ENCODE results near the gene C16orf74. TPM values are rescaled to one million over a fixed set of nuclear protein-coding genes. Genes with fewer than 3 reads are reported as not detected.

C16orf74 gene
- 10 to 100 TPM; 11.0 to 13.0 (median 11.4) TPM for total RNA-seq

DNA sequence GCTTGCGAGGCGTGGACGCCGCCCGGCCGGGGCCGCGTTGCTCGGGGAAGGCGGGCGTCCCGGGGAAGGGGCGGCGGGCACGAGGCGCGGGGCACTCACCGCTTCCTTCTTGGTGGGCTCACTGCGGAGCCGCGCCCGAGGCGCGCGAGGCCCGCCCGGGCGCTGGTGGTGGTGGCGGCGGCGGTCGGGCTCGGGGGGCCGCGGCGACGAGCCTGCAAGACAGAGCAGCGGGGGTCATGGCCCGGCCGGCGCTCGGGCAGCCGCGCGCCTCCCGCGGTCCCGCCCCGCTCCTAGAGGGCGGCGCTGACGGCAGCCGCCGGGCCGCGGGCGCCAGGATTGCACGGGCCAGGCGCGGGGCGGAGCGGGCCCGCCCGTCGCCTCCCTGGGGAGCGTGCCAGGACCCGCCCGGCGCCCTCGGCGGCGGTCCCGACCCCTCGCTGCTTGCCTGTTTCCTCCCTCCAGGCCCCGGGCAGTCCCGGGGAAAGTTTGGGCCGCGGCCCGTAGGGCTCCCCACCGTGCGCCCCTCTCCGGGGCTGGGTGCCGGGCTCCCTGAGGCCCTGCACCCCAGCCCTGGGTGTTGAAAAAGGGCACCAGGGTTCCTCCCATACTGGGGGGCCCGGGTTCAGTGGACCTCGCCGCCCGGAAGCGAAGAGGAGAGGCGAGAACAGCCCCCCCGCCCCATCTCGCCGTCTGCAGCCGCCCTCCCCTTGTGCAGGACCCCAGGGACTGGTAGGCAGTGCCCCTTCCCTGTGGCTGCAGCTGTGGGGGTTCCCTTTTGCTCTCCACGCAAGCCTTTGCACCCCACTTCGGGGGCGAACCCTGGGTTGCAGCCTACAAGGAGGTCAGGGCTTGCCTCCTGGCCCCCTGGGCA is at the start of gene C16orf74:
Gene C16orf74 (minus strand): TSS at position 270 of the 871 bp plus-strand sequence. CDS start 15,879 bp downstream, outside the sequence.
- Histone ChIP-seq H3K9me3 (no peaks in the 10 kb centered on the region), H3K4me3 (peak within 1 kb of the TSS; percentile 68), H3K36me3 (no peaks in the 10 kb centered on the region), H3K27ac (peak within 1 kb of the TSS; percentile 14), H3K4me1 (peaks cover 59% of the 10 kb centered on the region), H3K27me3 (no peaks in the 10 kb centered on the region)
- no peak for TF ChIP-seq CTCF (IDR thresholded peaks at IDR 0.05)
- TF ChIP-seq POLR2AphosphoS5 (IDR thresholded peaks at IDR 0.05), result no peak
- no peak for TF ChIP-seq POLR2A (IDR thresholded peaks at IDR 0.05)
- no peak for TF ChIP-seq EP300 (IDR thresholded peaks at IDR 0.05)
- WGBS, result 0% methylated on average over 12 of the region's 96 CpGs
- DNase-seq (ENCODE audit: low spot score in 2 of 2), result no peak

GRCh38 chr16:85800321-85800669 is 49.4 kb upstream of the C16orf74 start:
- DNase-seq (ENCODE audit: low spot score in 2 of 2), result no peak
- Histone ChIP-seq H3K27ac (peak overlapping the region; percentile 93), H3K36me3 (peaks cover 52% of the 10 kb centered on the region), H3K4me1 (peaks cover 25% of the 10 kb centered on the region), H3K9me3 (no peaks in the 10 kb centered on the region), H3K4me3 (peak overlapping the region; percentile 100), H3K27me3 (no peaks in the 10 kb centered on the region)
- TF ChIP-seq POLR2A (IDR thresholded peaks at IDR 0.05) (no peak), POLR2AphosphoS5 (IDR thresholded peaks at IDR 0.05) (no peak), CTCF (IDR thresholded peaks at IDR 0.05) (no peak), EP300 (IDR thresholded peaks at IDR 0.05) (no peak)
- 8% methylated on average over 9 of the region's 9 CpGs for WGBS

- Histone ChIP-seq H3K27me3 (no peaks in the 10 kb centered on the region), H3K36me3 (peaks cover 52% of the 10 kb centered on the region), H3K9me3 (no peaks in the 10 kb centered on the region), H3K4me1 (peaks cover 25% of the 10 kb centered on the region), H3K4me3 (peak within 1 kb of the TSS; percentile 100), H3K27ac (peak within 1 kb of the TSS; percentile 93)
- 0% methylated on average over 13 of the region's 87 CpGs for WGBS
- TF ChIP-seq EP300 (IDR thresholded peaks at IDR 0.05), result no peak
- TF ChIP-seq POLR2A (IDR thresholded peaks at IDR 0.05), result peak in 1 of 2 donors; percentile 72
- TF ChIP-seq POLR2AphosphoS5 (IDR thresholded peaks at IDR 0.05), result peak; percentile 4 to 80 (median 48)
- DNase-seq (ENCODE audit: low spot score in 2 of 2), result peak; percentile 95 to 96
Observed at GRCh38 chr16:85799497-85800320, 48.8 kb upstream of the C16orf74 start, which contains the start of the genes COX4I1 and EMC8. Gene COX4I1 (plus strand): TSS chr16:85799695. CDS start chr16:85801206, 1,511 bp downstream. Gene EMC8 (minus strand): TSS chr16:85799544. CDS start chr16:85799295, 249 bp downstream.

GRCh38 chr16:85798901-85799496 is 48.1 kb upstream of the C16orf74 start:
- TF ChIP-seq EP300 (IDR thresholded peaks at IDR 0.05) (no peak), POLR2AphosphoS5 (IDR thresholded peaks at IDR 0.05) (no peak), CTCF (IDR thresholded peaks at IDR 0.05) (no peak), POLR2A (IDR thresholded peaks at IDR 0.05) (no peak)
- H3K4me3 ChIP-seq, result peak overlapping the region; percentile 100
- no peaks in the 10 kb centered on the region for H3K27me3 ChIP-seq
- WGBS, result 2% methylated on average over 13 of the region's 51 CpGs
- peaks cover 50% of the 10 kb centered on the region for H3K36me3 ChIP-seq
- H3K4me1 ChIP-seq, result peaks cover 25% of the 10 kb centered on the region
- DNase-seq (ENCODE audit: low spot score in 2 of 2), result peak in 1 of 2 donors; percentile 71
- H3K27ac ChIP-seq, result peak overlapping the region; percentile 93
- no peaks in the 10 kb centered on the region for H3K9me3 ChIP-seq

DNA sequence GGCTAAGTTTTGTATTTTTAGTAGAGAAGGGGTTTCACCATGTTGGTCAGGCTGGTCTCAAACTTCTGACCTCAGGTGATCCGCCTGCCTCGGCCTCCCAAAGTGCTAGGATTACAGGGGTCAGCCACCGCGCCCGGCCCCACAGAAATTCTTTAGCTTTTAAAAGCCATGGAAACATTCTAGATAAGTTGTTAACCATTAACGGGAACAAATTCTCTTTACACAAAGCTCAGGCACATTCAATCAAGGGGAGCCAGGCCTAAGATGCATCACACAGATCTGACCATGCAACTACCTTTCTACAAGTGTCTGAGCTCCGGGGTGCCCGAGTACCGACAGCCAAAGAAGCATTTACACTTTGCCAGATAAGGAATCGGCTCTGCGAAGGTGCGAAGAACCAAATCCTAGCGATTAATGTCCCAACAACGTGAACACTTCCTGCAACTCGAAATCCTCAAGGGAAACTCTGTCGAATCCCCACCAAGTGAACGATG is 47.4 kb upstream of the C16orf74 start:
- peaks cover 25% of the 10 kb centered on the region for H3K4me1 ChIP-seq
- H3K27ac ChIP-seq, result no peak overlapping the region
- WGBS, result 38% methylated on average over 15 of the region's 17 CpGs
- H3K27me3 ChIP-seq, result no peaks in the 10 kb centered on the region
- peak overlapping the region; percentile 100 for H3K4me3 ChIP-seq
- no peaks in the 10 kb centered on the region for H3K9me3 ChIP-seq
- no peak for TF ChIP-seq CTCF (IDR thresholded peaks at IDR 0.05)
- no peak for TF ChIP-seq EP300 (IDR thresholded peaks at IDR 0.05)
- TF ChIP-seq POLR2AphosphoS5 (IDR thresholded peaks at IDR 0.05), result no peak
- TF ChIP-seq POLR2A (IDR thresholded peaks at IDR 0.05), result no peak
- H3K36me3 ChIP-seq, result peaks cover 43% of the 10 kb centered on the region
- no peak for DNase-seq (ENCODE audit: low spot score in 2 of 2)
